HG03175 (cell line): ENCODE data around the gene NHEJ1.

Experiments used
- ATAC-seq: cut with Tn5 transposase; IDR thresholded peaks from one replicate; pipeline ENCODE4 v1.9.1; 2021; ENCODE audit warnings: mild to moderate bottlenecking, moderate library complexity; ENCODE audit not compliant: unreplicated experiment

Gene NHEJ1

GRCh38 chr2:219183151-219183772 lies 22.6 kb upstream of the NHEJ1 start:
- no peak for ATAC-seq

GRCh38 chr2:219182331-219183150 lies 21.9 kb upstream of the NHEJ1 start:
- ATAC-seq: no peak

GRCh38 chr2:219181531-219181930 lies 20.9 kb upstream of the NHEJ1 start:
- ATAC-seq: no peak

GRCh38 chr2:219180961-219181360 lies 20.3 kb upstream of the NHEJ1 start:
- no peak for ATAC-seq

- no peak for ATAC-seq
Observed at GRCh38 chr2:219179601-219180465, 19.2 kb upstream of the NHEJ1 start.

- peak; percentile 8 for ATAC-seq
Observed at GRCh38 chr2:219178377-219179175, 18.0 kb upstream of the NHEJ1 start.

- peak; percentile 44 for ATAC-seq
Observed at GRCh38 chr2:219177552-219178376, 17.1 kb upstream of the NHEJ1 start, which contains the start of gene RETREG2. RETREG2 (plus strand) TSS chr2:219178275; CDS start chr2:219178353, 78 bp downstream.

- ATAC-seq: peak; percentile 68
Observed at GRCh38 chr2:219176818-219177551, 16.4 kb upstream of the NHEJ1 start, which contains the start of gene CNPPD1. CNPPD1 (minus strand) TSS chr2:219176925; CDS start chr2:219176828, 97 bp downstream.

GRCh38 chr2:219175928-219176817 lies 15.6 kb upstream of the NHEJ1 start:
- ATAC-seq: peak; percentile 28

- no peak for ATAC-seq
Observed at GRCh38 chr2:219175486-219175885, 14.9 kb upstream of the NHEJ1 start.

GRCh38 chr2:219174801-219175200 lies 14.2 kb upstream of the NHEJ1 start:
- ATAC-seq: no peak

- no peak for ATAC-seq
Observed at GRCh38 chr2:219174146-219174545, 13.5 kb upstream of the NHEJ1 start.

GRCh38 chr2:219173176-219173575 lies 12.6 kb upstream of the NHEJ1 start:
- no peak for ATAC-seq

- ATAC-seq: no peak
Observed at GRCh38 chr2:219172231-219173154, 11.9 kb upstream of the NHEJ1 start.

- no peak for ATAC-seq
Observed at GRCh38 chr2:219171231-219171651, 10.6 kb upstream of the NHEJ1 start.

- ATAC-seq: no peak
Observed at GRCh38 chr2:219169930-219170654, 9.5 kb upstream of the NHEJ1 start, which contains the start of gene SLC23A3. SLC23A3 (minus strand) TSS chr2:219170029; CDS start chr2:219169984, 45 bp downstream.
